Small intestine (tissue), 7 donors: ENCODE measurements around the gene RUFY3. TPM values are rescaled to one million over a fixed set of nuclear protein-coding genes. Genes with fewer than 3 reads are reported as not detected.
"Not testable (repeated sequence)": the region's sequence is repeated elsewhere in the genome, so short reads cannot be mapped to it uniquely, and the experiment has no call there.

Experiments used
- DNase-seq, 2 donors: peaks; one replicate each; pipeline versions ENCODE4 v3.0.0 to v3.0.0-alpha.2; 2013
- FAIRE-seq: peaks from 2 replicates; lab custom pipeline; 2012; peaks lifted over from hg19 to GRCh38; lab: Jason Lieb, UNC
- H3K27ac ChIP-seq, 3 donors: one replicate each; pipeline ENCODE4 v1.5.1; 2013; ENCODE audit warnings: low read length in 2 of 3, mild to moderate bottlenecking in 2 of 3, control low read depth in 1 of 3, inconsistent platforms in 1 of 3, low read depth in 1 of 3, moderate library complexity in 1 of 3
- H3K27me3 ChIP-seq, 3 donors: one replicate each; pipeline ENCODE4 v1.6.1; 2013; ENCODE audit warnings: low read length in 3 of 3, inconsistent platforms in 1 of 3; ENCODE audit not compliant: control insufficient read depth in 3 of 3, insufficient read depth in 3 of 3
- H3K36me3 ChIP-seq, 3 donors: one replicate each; pipeline ENCODE4 v1.6.1; 2013; ENCODE audit warnings: low read length in 3 of 3, inconsistent platforms in 1 of 3, low read depth in 1 of 3, mild to moderate bottlenecking in 1 of 3, moderate library complexity in 1 of 3; ENCODE audit not compliant: control insufficient read depth in 3 of 3, insufficient read depth in 2 of 3
- H3K4me1 ChIP-seq, 3 donors: one replicate each; pipeline ENCODE4 v1.6.1; 2013; ENCODE audit warnings: low read length in 2 of 3, inconsistent platforms in 1 of 3, low read depth in 1 of 3, mild to moderate bottlenecking in 1 of 3, moderate library complexity in 1 of 3; ENCODE audit not compliant: control insufficient read depth in 3 of 3, insufficient read depth in 2 of 3
- H3K4me3 ChIP-seq, 3 donors: one replicate each; pipeline ENCODE4 v1.5.1; 2013; ENCODE audit warnings: low read length in 3 of 3, control low read depth in 1 of 3, inconsistent platforms in 1 of 3, low read depth in 1 of 3, mild to moderate bottlenecking in 1 of 3, moderate library complexity in 1 of 3
- H3K9me3 ChIP-seq, 2 donors: one replicate each; pipeline ENCODE4 v1.6.1; 2013; ENCODE audit warnings: low read depth in 1 of 2, low read length in 1 of 2; ENCODE audit not compliant: control insufficient read depth in 2 of 2, insufficient read depth in 1 of 2
- WGBS, 3 donors: extraction: QIAGEN DNeasy Blood & Tissue Kit; methylation state at CpG; one replicate each; pipeline ENCODE4 v1.1.7; 2013; 5-methylcytosine and 5-hydroxymethylcytosine counted together
- polyA plus RNA-seq, 4 donors: library from polyadenylated mRNA; stranded (reverse) in 3 of 4; unstranded in 1 of 4; fragments of 200-250 nt in 3 of 4; fragments of 120-200 nt in 1 of 4; gene quantifications; one replicate each; pipeline versions ENCODE4 v1.2.1 to v1.2.3, GENCODE V29; 2013
- donor health status: healthy with polysubstance abuse.
- donor health status: control.
- donor health status: control.
- donor health status: Bipolar disorder and iron deficiency.
- donor health status: healthy.

The RUFY3 gene
- polyA plus RNA-seq, 4 donors = 13.8 to 48.4 (median 18.2) TPM

GRCh38 chr4:70718811-70719604, 2.8 kb upstream of the RUFY3 start:
- no peak overlapping the region for H3K4me3 ChIP-seq
- H3K9me3 ChIP-seq = no peaks in the 10 kb centered on the region
- no peak overlapping the region for H3K27ac ChIP-seq
- FAIRE-seq (no peak), DNase-seq (no peak)
- H3K36me3 ChIP-seq = peaks cover 0 to 2% (median 0%) of the 10 kb centered on the region in 3 donors
- no peaks in the 10 kb centered on the region for H3K27me3 ChIP-seq
- peaks cover 0 to 5% (median 0%) of the 10 kb centered on the region in 3 donors for H3K4me1 ChIP-seq
- WGBS, 3 donors = 92% methylated on average over 13 of the region's 13 CpGs

- H3K4me3 ChIP-seq = peak overlapping the region in 1 of 3 donors; percentile 14
- H3K36me3 ChIP-seq = no peaks in the 10 kb centered on the region
- peak overlapping the region in 1 of 3 donors; percentile 29 for H3K27ac ChIP-seq
- no peaks in the 10 kb centered on the region for H3K4me1 ChIP-seq
- FAIRE-seq = no peak
- no peaks in the 10 kb centered on the region for H3K9me3 ChIP-seq
- no peak for DNase-seq
- WGBS, 3 donors = 64 to 80% (median 75%) methylated on average over 7 of the region's 7 CpGs
- no peaks in the 10 kb centered on the region for H3K27me3 ChIP-seq
Measured at GRCh38 chr4:70722199-70722791, 531 bp downstream of the RUFY3 start.

- WGBS, 3 donors = 99% methylated on average over 3 of the region's 3 CpGs
- H3K36me3 ChIP-seq = no peaks in the 10 kb centered on the region
- no peak overlapping the region for H3K27ac ChIP-seq
- FAIRE-seq = no peak
- H3K4me3 ChIP-seq = no peak overlapping the region
- H3K4me1 ChIP-seq = no peaks in the 10 kb centered on the region
- H3K9me3 ChIP-seq = no peaks in the 10 kb centered on the region
- no peak for DNase-seq
- H3K27me3 ChIP-seq = no peaks in the 10 kb centered on the region
Measured at GRCh38 chr4:70724463-70724862, 2.7 kb downstream of the RUFY3 start.

- Histone ChIP-seq H3K36me3 (no peaks in the 10 kb centered on the region), H3K4me1 (no peaks in the 10 kb centered on the region), H3K9me3 (no peaks in the 10 kb centered on the region), H3K4me3 (no peak overlapping the region), H3K27ac (no peak overlapping the region), H3K27me3 (no peaks in the 10 kb centered on the region)
- FAIRE-seq (no peak), DNase-seq (no peak)
- 76 to 78% (median 77%) methylated on average over 1 of the region's 1 CpG for WGBS, 3 donors
Measured at GRCh38 chr4:70725633-70726032, 3.9 kb downstream of the RUFY3 start.

- not testable (repeated sequence) for H3K4me1 ChIP-seq, H3K27ac ChIP-seq, H3K36me3 ChIP-seq, H3K4me3 ChIP-seq, DNase-seq, FAIRE-seq, H3K9me3 ChIP-seq, H3K27me3 ChIP-seq
- WGBS, 3 donors = 94 to 96% (median 96%) methylated on average over 11 of the region's 11 CpGs
Measured at GRCh38 chr4:70726515-70726914, 4.8 kb downstream of the RUFY3 start.

- H3K36me3 ChIP-seq = no peaks in the 10 kb centered on the region
- no peaks in the 10 kb centered on the region for H3K27me3 ChIP-seq
- FAIRE-seq (no peak), DNase-seq (no peak)
- 90 to 91% (median 91%) methylated on average over 11 of the region's 11 CpGs for WGBS, 3 donors
- no peak overlapping the region for H3K27ac ChIP-seq
- no peak overlapping the region for H3K4me3 ChIP-seq
- no peaks in the 10 kb centered on the region for H3K4me1 ChIP-seq
- no peaks in the 10 kb centered on the region for H3K9me3 ChIP-seq
Measured at GRCh38 chr4:70728091-70728490, 6.3 kb downstream of the RUFY3 start.

- WGBS, 3 donors = 95% methylated on average over 9 of the region's 9 CpGs
- not testable (repeated sequence) for FAIRE-seq, H3K27ac ChIP-seq
Measured at GRCh38 chr4:70732878-70733277, 11.1 kb downstream of the RUFY3 start.

GRCh38 chr4:70734168-70734954, 12.6 kb downstream of the RUFY3 start:
- 0 to 5% (median 2%) methylated on average over 5 of the region's 5 CpGs for WGBS, 3 donors
- H3K36me3 ChIP-seq = no peaks in the 10 kb centered on the region
- peak overlapping the region; percentile 80 to 90 (median 87) for H3K27ac ChIP-seq
- H3K4me3 ChIP-seq = peak overlapping the region; percentile 31 to 39 (median 39)
- no peaks in the 10 kb centered on the region for H3K9me3 ChIP-seq
- H3K27me3 ChIP-seq = no peaks in the 10 kb centered on the region
- DNase-seq (peak; percentile 72 to 78), FAIRE-seq (no peak)
- peaks cover 0 to 15% (median 2%) of the 10 kb centered on the region in 3 donors for H3K4me1 ChIP-seq

More at GRCh38 chr4:70732878-70733277, 11.1 kb downstream of the RUFY3 start:
- not testable (repeated sequence) for H3K9me3 ChIP-seq, DNase-seq, H3K4me3 ChIP-seq, H3K27me3 ChIP-seq, H3K36me3 ChIP-seq
- peaks cover 0 to 12% (median 2%) of the 10 kb centered on the region in 3 donors for H3K4me1 ChIP-seq
